G401.6 (cell line): Measurements from ENCODE around the gene ABL1.

Experiments
- FAIRE-seq: peaks from 2 replicates; lab custom pipeline; 2012; peaks lifted over from hg19 to GRCh38; lab: Jason Lieb, UNC

ABL1 gene

DNA sequence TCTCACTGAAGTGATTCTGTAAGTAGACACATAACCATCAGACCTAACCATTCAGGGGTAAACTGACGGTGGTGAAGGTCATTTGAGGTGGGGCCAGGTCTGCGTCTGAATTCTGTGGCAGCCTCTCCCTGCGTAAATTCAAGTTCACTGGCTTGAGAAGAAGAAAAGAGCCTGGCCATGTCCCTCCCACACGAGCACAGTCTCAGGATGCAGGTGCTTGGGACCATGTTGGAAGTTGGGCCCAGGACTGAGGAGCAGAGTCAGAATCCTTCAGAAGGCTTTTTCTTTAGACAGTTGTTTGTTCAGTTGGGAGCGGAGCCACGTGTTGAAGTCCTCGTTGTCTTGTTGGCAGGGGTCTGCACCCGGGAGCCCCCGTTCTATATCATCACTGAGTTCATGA is 37.5 kb downstream of the ABL1 start:
- no peak for FAIRE-seq

- FAIRE-seq, result no peak
Measured at GRCh38 chr9:130872912-130873503, 38.0 kb downstream of the ABL1 start.

- no peak for FAIRE-seq
Measured at GRCh38 chr9:130873966-130874365, 38.9 kb downstream of the ABL1 start.

GRCh38 chr9:130874783-130875182 is 39.7 kb downstream of the ABL1 start:
- no peak for FAIRE-seq

GRCh38 chr9:130877300-130877699 is 42.2 kb downstream of the ABL1 start:
- FAIRE-seq, result no peak

DNA sequence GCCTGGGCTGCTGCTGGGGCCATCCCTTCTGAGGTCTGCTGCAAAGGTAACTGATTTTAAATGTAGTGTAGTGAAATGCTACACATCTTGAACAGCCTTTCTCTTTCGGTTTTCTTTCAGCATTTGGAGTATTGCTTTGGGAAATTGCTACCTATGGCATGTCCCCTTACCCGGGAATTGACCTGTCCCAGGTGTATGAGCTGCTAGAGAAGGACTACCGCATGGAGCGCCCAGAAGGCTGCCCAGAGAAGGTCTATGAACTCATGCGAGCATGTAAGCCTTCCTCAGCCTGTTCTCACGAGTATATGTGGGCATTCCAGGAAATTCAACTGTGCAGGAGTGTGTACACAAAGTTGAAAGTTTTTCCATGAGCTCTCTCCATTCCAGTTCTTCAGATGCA is 43.2 kb downstream of the ABL1 start:
- no peak for FAIRE-seq

DNA sequence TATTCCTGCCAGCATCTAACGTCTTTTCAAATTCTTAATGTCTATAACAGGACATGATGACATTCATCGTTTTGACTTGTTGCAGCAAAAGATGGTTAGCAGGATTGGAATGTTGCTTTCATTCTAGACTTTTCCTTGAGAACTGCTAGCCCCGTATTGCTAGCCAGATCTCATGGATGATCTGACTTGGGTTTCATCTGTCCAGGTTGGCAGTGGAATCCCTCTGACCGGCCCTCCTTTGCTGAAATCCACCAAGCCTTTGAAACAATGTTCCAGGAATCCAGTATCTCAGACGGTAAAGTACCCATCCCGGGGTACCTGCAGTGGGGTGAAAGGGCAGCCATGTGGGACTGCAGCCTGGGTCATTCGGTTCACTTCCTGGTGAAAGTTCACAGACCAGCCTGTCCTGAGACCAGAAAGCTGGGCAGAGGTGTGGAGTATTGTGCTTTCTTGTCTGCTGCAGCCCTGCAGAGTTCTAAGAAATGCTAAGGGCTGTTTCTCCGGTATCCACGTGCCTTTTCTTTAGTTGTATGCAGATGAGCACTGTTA is 44.9 kb downstream of the ABL1 start:
- FAIRE-seq, result no peak

DNA sequence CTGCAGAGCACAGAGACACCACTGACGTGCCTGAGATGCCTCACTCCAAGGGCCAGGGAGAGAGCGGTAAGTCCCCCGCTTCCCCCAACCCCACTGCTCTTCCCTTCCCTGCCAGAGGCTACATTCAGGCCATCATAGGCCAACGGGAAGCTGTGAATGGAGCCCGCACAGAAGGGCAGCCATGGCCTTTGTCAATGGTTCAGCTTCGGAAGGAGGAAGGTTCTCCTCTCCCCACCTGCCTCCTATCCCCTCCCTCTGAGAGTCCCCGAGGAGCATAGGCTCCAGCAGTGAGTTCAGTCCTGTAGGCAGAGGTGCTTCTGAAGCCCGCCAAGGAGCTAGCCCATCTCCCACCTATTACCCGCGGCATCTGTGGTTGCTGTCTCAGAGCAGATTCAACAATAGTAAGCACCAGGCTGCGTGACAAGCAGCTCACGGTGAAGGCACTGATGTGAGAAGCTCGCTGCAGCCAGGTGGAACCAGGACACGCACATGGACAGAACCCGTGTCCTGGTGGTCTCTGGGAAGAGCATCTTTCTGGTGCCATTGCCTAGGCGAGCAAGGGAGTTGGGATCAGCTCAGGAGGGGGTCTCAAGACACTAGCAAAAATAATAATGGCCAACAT is 45.7 kb downstream of the ABL1 start:
- FAIRE-seq, result no peak

DNA sequence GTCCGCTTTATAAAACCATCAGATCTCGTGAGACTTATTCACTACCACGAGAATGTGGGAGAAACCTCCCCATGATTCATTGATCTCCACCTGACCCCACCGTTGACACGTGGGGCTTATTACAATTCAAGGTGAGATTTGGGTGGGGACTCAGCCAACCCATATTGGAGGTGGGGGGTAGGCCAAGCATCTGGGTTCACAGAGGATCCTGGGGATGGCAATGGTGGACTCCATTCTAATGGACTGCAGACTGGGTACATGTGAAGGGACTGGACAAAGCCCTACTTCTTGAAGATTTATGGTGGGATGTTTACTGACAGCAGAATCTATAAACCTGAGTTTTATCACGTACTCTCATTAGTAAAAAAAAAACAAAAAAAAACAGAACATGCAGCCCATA is 46.5 kb downstream of the ABL1 start:
- FAIRE-seq, result no peak

DNA sequence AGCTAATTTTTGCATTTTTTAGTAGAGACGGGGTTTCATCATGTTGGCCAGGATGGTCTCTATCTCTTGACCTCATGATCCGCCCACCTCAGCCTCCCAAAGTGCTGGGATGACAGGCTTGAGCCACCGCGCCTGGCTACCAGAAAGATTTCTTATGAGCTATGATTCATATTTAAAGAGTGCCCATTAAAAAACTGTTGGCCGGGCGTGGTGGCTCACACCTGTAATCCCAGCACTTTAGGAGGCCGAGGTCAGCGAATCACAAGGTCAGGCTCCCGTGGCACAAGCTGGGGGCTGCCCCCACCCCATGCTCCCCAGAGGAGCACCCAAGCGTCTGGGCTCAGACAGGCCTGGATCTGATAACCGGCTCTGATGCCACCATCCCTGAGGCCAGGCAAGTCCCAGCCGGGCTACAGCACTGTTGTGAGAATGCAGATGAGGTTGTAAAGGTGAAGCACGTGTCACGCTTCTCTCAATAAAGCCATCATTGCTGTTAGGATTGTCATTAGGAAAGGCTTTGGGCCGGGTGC is 47.7 kb downstream of the ABL1 start:
- no peak for FAIRE-seq

GRCh38 chr9:130883479-130883878 is 48.4 kb downstream of the ABL1 start:
- no peak for FAIRE-seq

DNA sequence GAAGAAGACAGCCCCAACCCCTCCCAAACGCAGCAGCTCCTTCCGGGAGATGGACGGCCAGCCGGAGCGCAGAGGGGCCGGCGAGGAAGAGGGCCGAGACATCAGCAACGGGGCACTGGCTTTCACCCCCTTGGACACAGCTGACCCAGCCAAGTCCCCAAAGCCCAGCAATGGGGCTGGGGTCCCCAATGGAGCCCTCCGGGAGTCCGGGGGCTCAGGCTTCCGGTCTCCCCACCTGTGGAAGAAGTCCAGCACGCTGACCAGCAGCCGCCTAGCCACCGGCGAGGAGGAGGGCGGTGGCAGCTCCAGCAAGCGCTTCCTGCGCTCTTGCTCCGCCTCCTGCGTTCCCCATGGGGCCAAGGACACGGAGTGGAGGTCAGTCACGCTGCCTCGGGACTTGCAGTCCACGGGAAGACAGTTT is 49.1 kb downstream of the ABL1 start:
- no peak for FAIRE-seq

DNA sequence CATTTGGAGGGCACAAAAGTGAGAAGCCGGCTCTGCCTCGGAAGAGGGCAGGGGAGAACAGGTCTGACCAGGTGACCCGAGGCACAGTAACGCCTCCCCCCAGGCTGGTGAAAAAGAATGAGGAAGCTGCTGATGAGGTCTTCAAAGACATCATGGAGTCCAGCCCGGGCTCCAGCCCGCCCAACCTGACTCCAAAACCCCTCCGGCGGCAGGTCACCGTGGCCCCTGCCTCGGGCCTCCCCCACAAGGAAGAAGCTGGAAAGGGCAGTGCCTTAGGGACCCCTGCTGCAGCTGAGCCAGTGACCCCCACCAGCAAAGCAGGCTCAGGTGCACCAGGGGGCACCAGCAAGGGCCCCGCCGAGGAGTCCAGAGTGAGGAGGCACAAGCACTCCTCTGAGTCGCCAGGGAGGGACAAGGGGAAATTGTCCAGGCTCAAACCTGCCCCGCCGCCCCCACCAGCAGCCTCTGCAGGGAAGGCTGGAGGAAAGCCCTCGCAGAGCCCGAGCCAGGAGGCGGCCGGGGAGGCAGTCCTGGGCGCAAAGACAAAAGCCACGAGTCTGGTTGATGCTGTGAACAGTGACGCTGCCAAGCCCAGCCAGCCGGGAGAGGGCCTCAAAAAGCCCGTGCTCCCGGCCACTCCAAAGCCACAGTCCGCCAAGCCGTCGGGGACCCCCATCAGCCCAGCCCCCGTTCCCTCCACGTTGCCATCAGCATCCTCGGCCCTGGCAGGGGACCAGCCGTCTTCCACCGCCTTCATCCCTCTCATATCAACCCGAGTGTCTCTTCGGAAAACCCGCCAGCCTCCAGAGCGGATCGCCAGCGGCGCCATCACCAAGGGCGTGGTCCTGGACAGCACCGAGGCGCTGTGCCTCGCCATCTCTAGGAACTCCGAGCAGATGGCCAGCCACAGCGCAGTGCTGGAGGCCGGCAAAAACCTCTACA is 49.8 kb downstream of the ABL1 start:
- no peak for FAIRE-seq

- no peak for FAIRE-seq
Measured at GRCh38 chr9:130885484-130886375, 50.7 kb downstream of the ABL1 start.

GRCh38 chr9:130886981-130887380 is 51.9 kb downstream of the ABL1 start:
- FAIRE-seq, result no peak

GRCh38 chr9:130887494-130888144 is 52.6 kb downstream of the ABL1 start:
- no peak for FAIRE-seq

- FAIRE-seq, result no peak
Measured at GRCh38 chr9:130888146-130888885, 53.3 kb downstream of the ABL1 start.

- no peak for FAIRE-seq
Measured at GRCh38 chr9:130890124-130890523, 55.1 kb downstream of the ABL1 start.

- FAIRE-seq, result no peak
Measured at GRCh38 chr9:130890870-130891687, 56.0 kb downstream of the ABL1 start.
